Activated T-helper 9 cell treated with anti-CD3 and anti-CD28 coated beads, Interleukin-2, amount 50 U/mL, for 16 hours (primary cell): ENCODE data around the gene PGAP3.

Experiments
- DNase-seq: peaks from one replicate; pipeline ENCODE4 v3.0.0-alpha.2; 2020; ENCODE audit warnings: low read depth

PGAP3 gene

DNA sequence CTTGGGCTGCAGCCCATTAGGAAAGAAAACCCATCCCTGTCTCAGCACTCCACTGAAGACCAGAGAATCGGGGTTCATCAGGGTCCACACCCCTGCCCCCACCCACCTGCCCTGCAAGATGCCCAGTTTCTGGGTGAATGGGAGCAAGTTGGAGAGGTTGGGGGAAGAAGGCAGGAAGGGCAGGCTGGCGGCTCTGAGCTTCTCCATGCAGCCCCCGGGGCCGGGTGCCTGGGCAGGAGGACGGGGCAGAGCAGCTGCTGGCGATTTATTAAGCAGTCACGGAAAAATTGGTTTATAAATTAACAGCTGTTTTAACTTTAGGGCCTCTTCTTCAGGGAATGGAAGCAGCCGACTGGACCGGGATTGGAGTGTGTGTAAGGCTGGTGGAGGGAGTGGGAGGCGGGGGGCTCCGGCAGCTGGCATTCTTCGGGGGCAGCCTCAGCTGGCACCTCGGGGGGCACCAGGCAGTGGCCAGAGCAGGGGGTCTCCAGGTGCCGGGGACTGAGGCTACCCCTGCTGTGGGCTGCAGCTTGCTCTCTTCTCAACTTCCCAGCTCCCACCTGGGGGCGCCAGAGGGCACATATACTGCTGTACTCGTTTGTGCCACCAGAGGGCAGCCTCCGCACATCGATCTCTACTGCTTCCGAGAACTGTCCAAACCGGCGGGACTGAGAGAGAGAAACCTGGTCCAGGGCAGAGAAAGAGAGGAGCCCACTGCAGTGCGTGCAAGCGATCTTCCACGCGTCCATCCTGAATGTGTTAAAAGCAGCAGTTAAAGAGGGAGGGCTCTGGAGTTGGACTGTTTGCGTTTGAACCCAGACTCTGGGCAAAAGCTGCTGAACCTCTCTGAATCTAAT, 66.1 kb downstream of the PGAP3 start:
- DNase-seq, result peak; percentile 81
